Loucy (cell line): Measurements from ENCODE around the gene PKDREJ.

Source experiments
- H2AFZ ChIP-seq: fragments of 200-600 bp; sonication (generic); 2 replicates; pipeline ENCODE4 v1.6.0; 2016; ENCODE audit warnings: antibody characterized with exemption, mild to moderate bottlenecking, low read length, moderate library complexity
- H3F3A ChIP-seq: fragments of 200-600 bp; 2 replicates; pipeline ENCODE4 v1.6.0; 2016; ENCODE audit warnings: antibody characterized with exemption, low read depth, mild to moderate bottlenecking
- H3K27me3 ChIP-seq: fragments of 200-600 bp; sonication (generic); 2 replicates; pipeline ENCODE4 v1.6.1; 2014; ENCODE audit warnings: low read length, mild to moderate bottlenecking; ENCODE audit not compliant: insufficient read depth, poor library complexity, severe bottlenecking
- H3K36me3 ChIP-seq: fragments of 200-600 bp; sonication (generic); 2 replicates; pipeline ENCODE4 v1.6.1; 2016; ENCODE audit warnings: low read length; ENCODE audit not compliant: insufficient read depth
- H3K4me1 ChIP-seq: fragments of 200-600 bp; sonication (generic); 2 replicates; pipeline ENCODE4 v1.5.1; 2014; ENCODE audit warnings: low read length, mild to moderate bottlenecking; ENCODE audit not compliant: insufficient read depth, poor library complexity, severe bottlenecking
- H3K4me2 ChIP-seq: fragments of 200-600 bp; sonication (generic); 2 replicates; pipeline ENCODE4 v1.6.0; 2014; ENCODE audit warnings: antibody characterized with exemption, low read length, low read depth, mild to moderate bottlenecking; ENCODE audit not compliant: poor library complexity, severe bottlenecking
- H3K4me3 ChIP-seq: fragments of 200-600 bp; sonication (generic); 2 replicates; pipeline ENCODE4 v1.5.1; 2014; ENCODE audit warnings: low read length, mild to moderate bottlenecking, mixed read lengths; ENCODE audit not compliant: poor library complexity, severe bottlenecking
- H3K79me2 ChIP-seq: fragments of 200-600 bp; sonication (generic); 2 replicates; pipeline ENCODE4 v1.6.1; 2014; ENCODE audit warnings: low read length; ENCODE audit not compliant: insufficient read depth
- H3K9ac ChIP-seq: fragments of 200-600 bp; sonication (generic); 2 replicates; pipeline ENCODE4 v1.6.0; 2014; ENCODE audit warnings: mild to moderate bottlenecking, low read depth, low read length, moderate library complexity; ENCODE audit not compliant: poor library complexity, severe bottlenecking
- H3K9me2 ChIP-seq: fragments of 200-600 bp; sonication (generic); replicated peaks from 2 replicates; pipeline ENCODE4 v1.6.1; 2016; ENCODE audit warnings: low read depth, low read length, mixed read lengths
- H3K9me3 ChIP-seq: fragments of 200-600 bp; sonication (generic); 2 replicates; pipeline ENCODE4 v1.6.1; 2014; ENCODE audit warnings: mild to moderate bottlenecking, antibody characterized with exemption, low read length, low read depth; ENCODE audit not compliant: insufficient read depth
- H4K20me1 ChIP-seq: fragments of 200-600 bp; sonication (generic); 2 replicates; pipeline ENCODE4 v1.6.0; 2014; ENCODE audit warnings: antibody characterized with exemption, low read length, mild to moderate bottlenecking; ENCODE audit not compliant: insufficient read depth, poor library complexity, severe bottlenecking
- CTCF ChIP-seq: fragments of 200-600 bp; sonication (generic); conservative IDR thresholded peaks from 2 replicates; pipeline ENCODE4 v1.5.1; 2014; ENCODE audit warnings: mild to moderate bottlenecking, antibody characterized with exemption, low read length
- EZH2phosphoT487 ChIP-seq: fragments of 200-600 bp; IDR thresholded peaks from 2 replicates; pipeline ENCODE4 v1.6.1; 2018; ENCODE audit warnings: antibody characterized with exemption, mild to moderate bottlenecking, moderate library complexity, borderline replicate concordance

Gene PKDREJ

GRCh38 chr22:46225631-46226030 is 37.5 kb downstream of the PKDREJ start:
- Histone ChIP-seq H3K4me3 (no peak overlapping the region), H3F3A (no peaks in the 10 kb centered on the region; the same call in 1 of the 2 replicates), H3K9me2 (no peaks in the 10 kb centered on the region), H3K27me3 (no peaks in the 10 kb centered on the region), H3K9me3 (no peaks in the 10 kb centered on the region), H4K20me1 (no peaks in the 10 kb centered on the region), H3K9ac (no peak overlapping the region), H3K4me2 (no peak overlapping the region), H3K4me1 (peaks cover 11% of the 10 kb centered on the region), H3K79me2 (no peaks in the 10 kb centered on the region), H2AFZ (no peak overlapping the region), H3K36me3 (peaks cover 30% of the 10 kb centered on the region; the same call in 1 of the 2 replicates)
- TF ChIP-seq EZH2phosphoT487 (no peak), CTCF (no peak)

GRCh38 chr22:46224898-46225290 is 38.2 kb downstream of the PKDREJ start:
- Histone ChIP-seq H3K9me2 (no peaks in the 10 kb centered on the region), H2AFZ (no peak overlapping the region), H3K4me3 (no peak overlapping the region), H3K4me2 (no peak overlapping the region), H3K79me2 (no peaks in the 10 kb centered on the region), H3F3A (no peaks in the 10 kb centered on the region; the same call in 1 of the 2 replicates), H3K9ac (no peak overlapping the region), H3K4me1 (peaks cover 4% of the 10 kb centered on the region), H3K9me3 (no peaks in the 10 kb centered on the region), H3K36me3 (peaks cover 37% of the 10 kb centered on the region; the same call in 1 of the 2 replicates), H4K20me1 (no peaks in the 10 kb centered on the region), H3K27me3 (no peaks in the 10 kb centered on the region)
- no peak for TF ChIP-seq EZH2phosphoT487
- no peak for TF ChIP-seq CTCF

GRCh38 chr22:46224044-46224897 is 38.9 kb downstream of the PKDREJ start:
- Histone ChIP-seq H2AFZ (no peak overlapping the region), H3K36me3 (peaks cover 43% of the 10 kb centered on the region; the same call in 1 of the 2 replicates), H3K4me3 (no peak overlapping the region), H4K20me1 (no peaks in the 10 kb centered on the region), H3K9me2 (no peaks in the 10 kb centered on the region), H3K4me2 (no peak overlapping the region), H3K79me2 (no peaks in the 10 kb centered on the region), H3K9me3 (no peaks in the 10 kb centered on the region), H3K9ac (no peak overlapping the region), H3F3A (no peaks in the 10 kb centered on the region; the same call in 1 of the 2 replicates), H3K27me3 (no peaks in the 10 kb centered on the region), H3K4me1 (no peaks in the 10 kb centered on the region)
- no peak for TF ChIP-seq CTCF
- no peak for TF ChIP-seq EZH2phosphoT487
